GM21786 (cell line): Measurements from ENCODE around the gene RPL41.
"Not testable (repeated sequence)": the region's sequence is repeated elsewhere in the genome, so short reads cannot be mapped to it uniquely, and the experiment has no call there.

ENCODE experiments used
- ATAC-seq: cut with Tn5 transposase; IDR thresholded peaks from one replicate; pipeline ENCODE4 v1.9.1; 2021; ENCODE audit not compliant: unreplicated experiment

RPL41 gene

DNA sequence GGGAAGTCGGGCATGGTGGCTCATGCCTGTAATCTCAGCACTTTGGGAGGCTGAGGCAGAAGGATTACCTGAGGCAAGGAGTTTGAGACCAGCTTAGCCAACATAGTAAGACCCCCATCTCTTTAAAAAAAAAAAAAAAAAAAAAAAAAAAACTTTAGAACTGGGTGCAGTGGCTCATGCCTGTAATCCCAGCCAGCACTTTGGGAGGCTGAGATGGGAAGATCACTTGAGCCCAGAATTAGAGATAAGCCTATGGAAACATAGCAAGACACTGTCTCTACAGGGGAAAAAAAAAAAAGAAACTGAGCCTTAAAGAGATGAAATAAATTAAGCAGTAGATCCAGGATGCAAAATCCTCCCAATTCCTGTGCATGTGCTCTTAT is 13.8 kb upstream of the RPL41 start:
- no peak for ATAC-seq

DNA sequence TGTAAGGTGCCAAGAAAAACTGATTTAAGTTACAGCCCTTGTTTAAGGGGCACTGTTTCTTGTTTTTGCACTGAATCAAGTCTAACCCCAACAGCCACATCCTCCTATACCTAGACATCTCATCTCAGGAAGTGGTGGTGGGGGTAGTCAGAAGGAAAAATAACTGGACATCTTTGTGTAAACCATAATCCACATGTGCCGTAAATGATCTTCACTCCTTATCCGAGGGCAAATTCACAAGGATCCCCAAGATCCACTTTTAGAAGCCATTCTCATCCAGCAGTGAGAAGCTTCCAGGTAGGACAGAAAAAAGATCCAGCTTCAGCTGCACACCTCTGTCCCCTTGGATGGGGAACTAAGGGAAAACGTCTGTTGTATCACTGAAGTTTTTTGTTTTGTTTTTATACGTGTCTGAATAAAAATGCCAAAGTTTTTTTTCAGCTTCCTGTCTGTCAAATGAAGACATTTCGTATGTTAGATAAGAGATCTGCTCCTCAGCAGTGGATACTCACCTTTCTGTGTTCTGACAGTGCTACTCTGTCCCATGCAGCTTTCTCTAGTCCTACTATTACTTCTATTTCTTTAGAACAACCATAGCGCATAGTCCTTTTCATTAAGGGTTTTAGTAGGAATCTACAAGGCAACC is 13.2 kb upstream of the RPL41 start:
- no peak for ATAC-seq

DNA sequence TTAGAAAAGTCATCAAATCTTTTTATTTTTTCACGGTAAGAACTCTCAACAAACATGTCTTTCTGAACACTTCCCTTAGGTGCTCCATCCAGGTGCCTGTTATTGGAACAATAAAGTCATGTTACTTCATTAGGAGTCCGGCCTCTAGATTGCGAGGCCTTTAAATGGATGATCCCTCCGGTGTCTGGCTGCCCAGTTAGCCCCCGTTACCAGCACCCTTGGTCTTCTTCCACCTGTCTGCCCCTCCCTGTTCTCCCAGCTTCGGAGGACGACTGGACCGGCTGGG is 12.7 kb upstream of the RPL41 start:
- no peak for ATAC-seq

DNA sequence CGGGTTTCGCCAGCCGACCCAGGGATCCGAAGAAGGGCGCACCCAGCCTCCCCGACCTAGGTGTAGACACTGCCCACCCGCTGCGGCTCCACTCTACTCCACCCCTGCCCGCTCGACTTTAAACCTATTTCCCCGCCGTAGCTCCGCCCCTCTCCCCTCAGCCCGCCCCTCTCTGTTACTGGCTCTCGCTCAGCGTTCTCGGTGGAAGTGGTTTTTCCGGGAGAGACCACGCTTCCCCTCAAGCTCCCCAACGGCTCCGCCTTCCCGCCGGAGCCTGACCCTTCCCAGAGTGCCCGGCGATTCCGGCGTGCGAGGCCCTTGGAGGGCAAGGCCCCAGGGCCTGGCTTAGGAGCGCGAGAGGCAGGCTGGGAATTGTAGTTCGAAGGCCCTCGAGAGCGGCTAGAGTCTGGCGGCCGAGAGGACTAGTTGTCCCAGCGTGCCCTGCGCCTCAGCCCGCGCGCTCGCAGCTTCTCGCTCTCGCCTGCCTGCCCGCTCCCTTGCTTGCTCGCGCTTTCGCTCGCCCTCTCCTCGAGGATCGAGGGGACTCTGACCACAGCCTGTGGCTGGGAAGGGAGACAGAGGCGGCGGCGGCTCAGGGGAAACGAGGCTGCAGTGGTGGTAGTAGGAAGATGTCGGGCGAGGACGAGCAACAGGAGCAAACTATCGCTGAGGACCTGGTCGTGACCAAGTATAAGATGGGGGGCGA is 12.2 kb upstream of the RPL41 start, which contains the start of gene PA2G4:
Gene PA2G4 (plus strand): TSS at position 451 of the 706 bp plus-strand sequence. CDS start 179 bp downstream, at position 630.
- peak; percentile 91 for ATAC-seq

DNA sequence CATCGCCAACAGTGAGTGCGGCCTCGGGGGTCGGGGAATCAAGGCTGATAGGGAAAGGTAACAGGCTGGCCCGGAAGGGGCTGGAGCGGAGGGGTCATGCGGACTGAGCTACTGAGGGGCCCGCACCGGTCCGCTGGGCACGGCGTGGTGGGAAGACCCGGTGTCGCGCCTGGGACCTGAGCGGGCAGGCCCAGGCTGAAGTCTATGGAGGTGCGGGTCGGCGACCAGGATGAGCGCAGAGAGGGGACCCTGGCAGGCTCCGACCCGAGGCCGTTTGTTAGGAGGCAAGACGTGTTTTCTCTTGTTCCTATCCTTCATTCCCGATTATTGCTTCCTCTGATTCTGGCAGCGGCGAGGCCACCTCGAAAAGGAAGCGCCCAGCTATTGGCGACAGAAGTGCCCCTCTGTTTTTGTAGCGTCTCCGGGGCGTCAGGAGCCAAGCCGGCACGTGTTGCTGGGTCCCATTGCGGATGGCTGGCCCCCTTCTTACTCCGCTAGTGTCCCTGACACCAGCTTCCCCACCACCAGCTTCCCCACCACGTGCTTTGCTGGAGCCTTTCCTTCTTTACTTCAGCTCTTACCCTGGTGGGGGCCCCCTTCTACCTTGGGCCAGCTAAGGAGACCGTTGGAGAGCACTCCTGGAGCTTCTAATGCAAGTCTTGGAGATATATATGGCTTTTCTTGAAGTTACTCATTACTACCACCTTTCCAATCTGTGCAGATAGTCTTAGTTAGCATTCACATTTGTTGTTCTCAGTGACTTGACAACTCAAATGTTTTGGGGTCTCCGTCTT is 11.4 kb upstream of the RPL41 start:
- peak; percentile 6 for ATAC-seq

DNA sequence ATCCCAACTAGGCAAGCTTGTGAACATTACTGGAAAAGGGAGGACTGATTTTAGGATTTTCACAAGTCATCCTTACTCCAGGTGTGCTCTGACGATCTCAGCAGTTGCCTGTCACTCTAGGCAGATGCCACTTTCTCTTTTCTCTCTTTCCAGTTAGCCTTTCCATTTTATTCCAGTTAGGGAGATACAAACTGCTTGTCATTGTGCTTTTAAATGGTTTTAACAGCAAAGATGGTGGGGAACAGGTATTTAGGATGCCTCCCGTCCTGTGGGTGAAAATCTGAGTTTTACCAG is 10.9 kb upstream of the RPL41 start:
- ATAC-seq, result no peak

DNA sequence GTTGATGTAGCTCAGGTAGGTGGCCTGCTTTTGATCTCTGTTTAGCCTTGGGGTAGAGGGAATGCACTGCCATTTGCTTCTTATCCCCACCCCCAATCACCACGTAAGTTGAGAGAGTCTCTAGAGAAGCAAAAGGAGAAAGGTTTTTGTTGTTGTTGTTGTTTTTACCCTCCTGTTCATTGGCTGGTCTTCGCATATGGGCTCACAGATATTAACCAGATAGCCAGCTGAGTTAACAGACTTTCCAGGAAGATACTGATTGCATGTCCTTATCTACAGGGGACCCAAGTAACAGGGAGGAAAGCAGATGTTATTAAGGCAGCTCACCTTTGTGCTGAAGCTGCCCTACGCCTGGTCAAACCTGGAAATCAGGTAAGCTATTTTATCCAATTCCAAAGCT is 9.2 kb upstream of the RPL41 start:
- ATAC-seq, result no peak

DNA sequence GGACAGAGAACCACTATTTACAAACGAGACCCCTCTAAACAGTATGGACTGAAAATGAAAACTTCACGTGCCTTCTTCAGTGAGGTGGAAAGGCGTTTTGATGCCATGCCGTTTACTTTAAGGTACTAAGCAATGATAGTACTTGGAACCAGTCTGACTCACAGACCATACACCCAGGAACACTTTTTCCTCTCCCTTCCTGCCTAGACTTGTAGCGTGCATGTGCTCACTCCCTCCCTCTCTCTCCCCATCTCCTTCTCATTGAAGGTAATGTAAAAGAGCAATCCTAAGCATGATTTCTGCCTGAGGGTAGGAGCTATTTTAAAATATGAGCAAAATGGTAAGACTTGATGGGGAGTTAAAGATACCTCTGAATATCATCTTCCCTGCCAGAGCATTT is 5.9 kb upstream of the RPL41 start:
- ATAC-seq, result no peak

DNA sequence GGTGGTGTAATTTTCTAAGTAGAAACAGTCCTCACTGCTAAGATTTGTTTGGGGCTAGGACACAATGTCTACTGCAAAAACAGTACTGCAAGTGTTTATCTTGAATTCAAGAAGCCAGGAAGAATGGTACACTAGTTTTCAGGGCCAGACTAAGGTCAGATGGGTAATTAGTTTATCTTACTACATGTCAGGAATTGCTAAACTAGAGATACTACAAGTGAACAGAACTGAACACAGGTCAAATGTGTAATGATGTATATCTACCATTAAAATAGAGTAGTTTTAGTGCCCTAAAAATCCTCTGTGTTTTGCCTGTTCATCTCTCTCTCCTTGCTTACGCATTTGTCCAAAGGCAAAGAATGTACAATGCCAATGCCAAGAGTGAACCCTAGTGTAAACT is 2.3 kb upstream of the RPL41 start:
- ATAC-seq, result no peak

DNA sequence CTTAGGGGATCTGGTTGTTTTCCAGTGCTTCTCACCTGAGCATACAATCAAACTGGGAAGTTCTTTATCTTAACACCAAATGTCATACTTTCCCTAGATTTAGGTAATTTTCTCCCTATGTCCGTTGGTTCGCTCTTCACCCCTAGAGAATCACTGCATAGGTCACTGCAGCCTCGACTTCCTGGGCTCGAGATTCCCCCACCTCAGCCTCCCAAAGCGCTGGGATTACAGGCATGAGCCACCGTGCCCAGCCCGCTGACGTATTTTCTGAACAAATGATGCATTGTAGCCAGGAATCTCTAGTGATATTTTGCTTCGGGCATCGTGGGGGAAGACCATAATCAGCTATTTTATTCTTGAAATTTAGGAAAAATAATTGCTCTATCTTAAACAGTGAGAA is 1.1 kb upstream of the RPL41 start:
- ATAC-seq, result no peak

DNA sequence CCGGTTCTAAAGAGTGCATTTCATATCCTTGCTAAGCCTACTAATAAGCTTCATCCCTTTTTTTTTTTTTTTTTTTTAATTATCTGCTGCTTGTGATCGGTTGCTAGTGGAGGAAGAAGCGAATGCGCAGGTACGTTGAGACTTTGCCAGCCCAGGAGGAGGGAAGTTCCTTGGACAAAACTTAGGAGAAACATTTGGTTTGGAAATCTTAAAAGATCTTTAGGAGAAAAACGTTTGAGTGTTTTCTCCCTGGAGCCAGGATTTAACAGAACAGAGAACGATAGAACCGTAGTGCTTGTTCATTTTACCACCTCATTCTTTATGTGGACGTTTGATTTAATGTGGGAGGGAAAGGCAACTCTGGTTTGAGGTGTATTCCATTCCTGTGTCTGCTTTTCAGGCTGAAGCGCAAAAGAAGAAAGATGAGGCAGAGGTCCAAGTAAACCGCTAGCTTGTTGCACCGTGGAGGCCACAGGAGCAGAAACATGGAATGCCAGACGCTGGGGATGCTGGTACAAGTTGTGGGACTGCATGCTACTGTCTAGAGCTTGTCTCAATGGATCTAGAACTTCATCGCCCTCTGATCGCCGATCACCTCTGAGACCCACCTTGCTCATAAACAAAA is 761 bp downstream of the RPL41 start:
- ATAC-seq, result not testable (repeated sequence)

DNA sequence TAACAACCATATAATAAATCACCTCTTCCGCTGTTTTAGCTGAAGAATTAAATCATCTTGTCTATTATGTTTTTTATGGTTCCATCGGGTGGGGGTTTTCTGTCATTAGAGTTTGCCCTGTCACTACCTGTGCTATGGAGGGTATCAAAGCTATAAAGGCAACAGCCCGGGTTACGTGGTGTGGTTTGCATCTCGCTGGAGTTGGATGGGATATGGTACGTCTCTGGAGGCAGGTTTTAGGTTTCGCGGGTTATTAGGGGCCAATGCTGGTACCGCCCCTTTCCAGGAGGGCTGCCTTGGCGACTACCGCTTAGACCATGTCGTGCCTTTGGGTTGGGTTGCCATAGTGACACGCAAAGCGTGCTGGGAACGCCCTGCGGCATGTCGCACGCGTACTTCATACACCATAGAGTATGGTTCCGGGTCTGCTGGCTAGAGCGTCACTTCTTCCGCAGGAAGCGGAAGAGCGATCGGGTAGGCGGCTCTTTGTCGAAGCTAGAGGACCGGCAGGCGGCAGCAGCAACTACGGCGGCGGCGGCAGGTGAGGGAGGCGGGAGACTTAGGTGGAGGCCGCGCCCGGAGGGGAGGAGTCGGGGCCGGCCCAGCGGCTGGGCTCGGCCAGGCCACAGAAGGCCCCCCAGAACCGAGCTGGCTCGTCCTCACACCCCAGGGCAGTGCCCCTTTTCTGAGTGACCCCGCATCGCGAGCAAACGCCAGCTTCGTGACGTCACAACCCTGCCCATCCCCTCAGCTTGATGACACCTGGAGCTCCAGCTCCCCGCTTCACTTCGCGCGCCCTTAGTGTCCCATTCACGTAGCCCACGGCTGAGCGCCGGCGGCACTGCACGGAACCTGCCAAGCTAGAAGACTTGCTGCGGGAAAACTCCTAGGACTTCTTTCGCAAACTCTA is 1.6 kb downstream of the RPL41 start, which contains the start of gene ZC3H10:
Gene ZC3H10 (plus strand): TSS at position 489 of the 910 bp plus-strand sequence. CDS start 2,297 bp downstream, outside the sequence.
- peak; percentile 82 for ATAC-seq

DNA sequence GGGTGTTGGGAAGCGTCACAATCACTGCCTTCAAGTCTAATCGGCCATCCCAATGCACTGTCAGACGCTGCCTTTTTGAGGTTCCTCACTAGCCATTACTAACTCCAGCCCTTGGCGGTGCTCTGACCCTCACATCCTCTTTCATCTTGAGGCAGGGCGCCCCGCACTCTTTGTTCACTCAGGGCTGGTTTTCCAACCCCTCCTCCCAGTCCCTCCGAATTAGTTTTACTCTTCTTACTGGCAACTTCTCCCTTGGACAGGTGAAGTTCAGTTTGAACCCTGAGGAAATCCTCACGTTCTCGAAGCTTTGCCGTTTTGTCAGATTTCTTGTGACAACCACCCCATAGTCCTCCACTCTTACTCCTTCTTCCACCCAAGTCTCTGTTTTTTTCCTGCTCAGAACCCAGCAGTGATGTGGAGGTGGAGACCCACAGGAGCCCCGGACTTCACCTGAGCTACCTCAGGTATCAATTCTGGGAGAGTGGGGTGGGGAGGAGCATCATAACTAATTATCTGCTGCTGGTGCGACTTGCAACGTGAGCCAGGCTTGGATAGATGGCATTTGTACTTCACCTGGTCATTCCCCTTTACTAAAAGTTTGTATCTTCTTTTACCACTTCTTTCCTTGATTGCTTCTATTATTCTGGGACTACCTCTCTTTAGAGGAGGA is 2.4 kb downstream of the RPL41 start:
- no peak for ATAC-seq

DNA sequence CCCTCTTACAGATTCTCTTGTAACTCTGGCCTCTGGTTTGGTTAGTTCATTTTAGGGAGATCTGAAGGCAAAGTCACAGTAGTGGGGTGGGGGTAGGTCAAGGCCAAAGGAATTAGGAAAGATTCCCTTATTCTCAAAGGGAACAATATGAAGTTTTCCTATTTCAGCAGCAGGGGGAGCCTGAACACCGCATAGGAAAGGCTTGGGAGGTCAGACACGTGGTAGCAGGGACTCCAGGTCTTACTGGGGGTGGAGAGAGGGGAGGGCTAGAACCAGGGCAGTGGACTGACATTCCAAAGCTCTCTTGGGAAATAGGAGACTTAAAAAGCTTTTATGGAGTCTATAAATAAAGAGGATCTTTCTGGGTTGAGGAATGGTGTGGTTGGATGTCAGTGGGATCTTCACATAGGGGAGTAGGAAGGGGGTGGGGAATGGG is 2.9 kb downstream of the RPL41 start:
- ATAC-seq, result no peak

DNA sequence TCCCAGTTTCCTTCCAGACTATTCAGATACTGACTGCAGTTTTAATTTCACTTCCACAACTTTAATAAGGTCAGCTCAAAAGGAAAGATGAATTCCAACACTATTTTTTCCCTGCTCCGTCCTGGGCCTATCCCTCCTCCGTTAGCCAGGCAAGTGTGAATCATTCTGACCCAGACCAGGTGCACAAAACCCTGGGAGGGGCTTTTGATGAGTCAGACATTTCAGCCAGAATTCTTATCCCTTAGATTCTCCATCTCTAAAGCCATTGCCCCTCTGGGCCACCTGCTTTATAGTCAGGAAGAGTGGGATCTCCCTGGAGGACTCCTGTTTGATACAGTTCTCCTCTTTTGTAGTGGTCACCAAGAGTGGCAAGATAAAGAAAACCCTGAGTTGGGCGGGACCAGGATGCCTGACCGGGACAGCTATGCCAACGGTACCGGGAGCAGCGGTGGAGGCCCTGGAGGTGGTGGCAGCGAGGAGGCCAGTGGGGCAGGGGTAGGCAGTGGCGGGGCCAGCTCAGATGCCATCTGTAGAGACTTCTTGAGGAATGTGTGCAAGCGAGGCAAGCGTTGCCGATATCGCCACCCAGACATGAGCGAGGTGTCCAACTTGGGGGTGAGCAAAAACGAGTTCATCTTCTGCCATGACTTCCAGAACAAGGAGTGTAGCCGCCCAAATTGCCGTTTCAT is 3.9 kb downstream of the RPL41 start:
- ATAC-seq, result no peak

DNA sequence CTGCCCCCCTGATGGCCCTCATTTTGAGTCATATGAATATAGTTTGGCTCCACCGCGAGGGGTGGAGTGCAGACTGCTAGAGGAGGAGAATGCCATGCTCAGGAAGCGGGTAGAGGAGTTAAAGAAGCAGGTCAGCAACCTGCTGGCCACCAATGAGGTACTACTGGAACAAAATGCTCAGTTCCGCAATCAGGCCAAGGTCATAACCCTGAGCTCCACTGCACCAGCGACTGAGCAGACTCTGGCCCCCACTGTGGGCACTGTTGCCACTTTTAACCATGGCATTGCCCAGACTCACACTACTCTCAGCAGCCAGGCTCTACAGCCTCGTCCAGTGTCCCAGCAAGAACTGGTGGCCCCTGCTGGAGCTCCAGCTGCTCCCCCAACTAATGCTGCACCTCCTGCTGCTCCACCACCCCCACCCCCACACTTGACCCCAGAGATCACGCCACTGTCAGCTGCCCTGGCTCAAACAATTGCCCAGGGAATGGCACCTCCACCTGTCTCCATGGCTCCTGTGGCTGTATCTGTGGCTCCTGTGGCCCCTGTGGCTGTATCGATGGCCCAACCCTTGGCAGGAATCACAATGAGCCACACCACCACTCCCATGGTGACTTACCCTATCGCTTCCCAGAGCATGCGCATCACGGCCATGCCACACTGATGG is 4.9 kb downstream of the RPL41 start:
- ATAC-seq, result no peak

DNA sequence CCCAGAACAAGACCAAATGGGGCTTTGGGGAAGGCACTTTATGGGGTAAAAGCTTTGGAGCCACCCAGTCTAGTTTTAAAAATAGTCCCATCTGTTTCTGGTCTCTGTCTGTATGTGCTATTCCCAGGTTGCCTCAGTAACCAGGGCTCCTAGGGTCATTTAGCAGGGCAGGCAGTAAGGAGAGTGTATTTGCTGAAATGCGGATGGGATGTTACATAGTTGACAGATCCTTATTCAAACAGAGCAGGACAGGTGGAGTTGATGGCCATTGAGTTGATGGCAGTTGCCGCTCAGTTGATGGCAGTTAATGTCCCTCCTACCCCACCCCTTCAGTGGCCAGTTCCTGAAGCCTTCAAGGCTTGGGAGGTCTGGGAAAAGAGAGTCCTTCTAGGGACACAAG is 6.2 kb downstream of the RPL41 start:
- ATAC-seq, result no peak

DNA sequence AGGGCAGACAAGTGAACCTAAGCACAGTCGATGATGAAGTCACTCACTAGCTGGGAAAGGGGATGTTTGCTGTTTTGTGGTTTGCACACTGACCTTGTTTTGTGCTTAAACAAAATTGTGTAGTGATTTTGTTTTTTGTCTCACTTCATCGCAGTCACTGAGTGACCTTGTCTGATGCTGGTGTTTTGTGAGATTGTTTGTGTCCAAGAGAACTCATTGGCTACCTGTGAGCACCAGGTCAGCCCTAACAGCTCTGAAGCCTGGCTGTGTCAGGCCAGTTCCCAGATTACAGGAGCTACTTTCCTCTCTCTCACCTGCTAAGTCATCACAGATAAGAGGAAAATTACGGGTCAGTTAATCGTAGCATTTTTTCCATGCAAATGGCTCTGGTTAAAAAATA is 7.7 kb downstream of the RPL41 start:
- ATAC-seq, result no peak

DNA sequence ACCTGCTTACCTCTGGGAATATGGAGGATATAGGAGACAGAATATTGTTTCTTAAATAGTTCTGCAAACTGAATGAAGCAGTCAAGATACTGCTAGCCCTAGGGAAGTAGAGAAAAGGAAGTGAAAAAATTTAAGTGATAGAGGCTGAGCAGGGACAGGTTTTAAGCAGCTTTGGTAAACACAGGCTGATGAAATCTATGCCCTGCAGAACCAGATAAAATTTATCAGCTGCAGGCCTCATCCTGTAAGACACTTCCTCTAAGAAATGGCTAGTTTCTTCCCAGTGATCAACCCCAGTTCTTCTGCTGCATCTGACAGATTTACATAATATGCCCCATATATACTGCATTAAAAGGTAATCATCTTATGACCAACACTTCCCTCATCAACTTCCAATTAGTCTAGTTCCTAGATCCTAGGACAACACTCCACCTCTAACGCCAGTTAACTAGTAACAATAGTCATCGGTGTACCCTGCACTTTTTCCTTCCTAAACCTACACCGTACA is 10.4 kb downstream of the RPL41 start:
- ATAC-seq, result no peak
